T-cell (primary cell): Measurements from ENCODE around the gene BRINP2. TPM values are rescaled to one million over a fixed set of nuclear protein-coding genes. Genes with fewer than 3 reads are reported as not detected.

Experiments used
- ATAC-seq, 4 experiments: fragments of 200-7000 bp in 3 of 4; fragments of 150-1000 bp in 1 of 4; cut with Tn5 transposase; replicated peaks in 1 of 4; 1 replicate in 3 of 4; 2 replicates in 1 of 4; pipeline ENCODE4 v1.10.0; 2021; ENCODE audit warnings: moderate library complexity in 3 of 4, mild to moderate bottlenecking in 2 of 4, moderate number of reproducible peaks in 1 of 4
- CTCF ChIA-PET, 2 donors: fragments of 300-600 bp; sonication (Branson Sonifier 250); formaldehyde crosslinking; loops; one replicate each; lab custom pipeline; 2022; ENCODE audit warnings: antibody characterized with exemption in 2 of 2; lab: Charles Lee
- POLR2A ChIA-PET, 2 donors: fragments of 300-600 bp; sonication (Branson Sonifier 250); formaldehyde crosslinking; loops; one replicate each; lab custom pipeline; 2022; ENCODE audit warnings: antibody characterized with exemption in 2 of 2; lab: Charles Lee
- DNase-seq, 35 experiments: peaks; one replicate each; pipeline versions ENCODE4 v3.0.0 to v3.0.0-alpha.2; 2013 to 2023
- H3K27ac ChIP-seq: one replicate; pipeline ENCODE4 v1.5.1; 2013; ENCODE audit warnings: low read length
- H3K27me3 ChIP-seq, 2 experiments: replicated peaks in 1 of 2; 1 replicate in 1 of 2; 2 replicates in 1 of 2; pipeline versions ENCODE4 v1.6.1 to v1.7.0; 2013; ENCODE audit warnings: low read length in 1 of 2, mixed read lengths in 1 of 2; ENCODE audit not compliant: control insufficient read depth in 2 of 2, insufficient read depth in 2 of 2; ENCODE audit errors: extremely low read depth in 1 of 2
- H3K36me3 ChIP-seq, 2 donors: 1 replicate in 1 of 2; 2 replicates in 1 of 2; pipeline versions ENCODE4 v1.6.1 to v1.7.0; 2013; ENCODE audit warnings: low read length in 1 of 2; ENCODE audit not compliant: control insufficient read depth in 2 of 2, insufficient read depth in 1 of 2; ENCODE audit errors: extremely low read depth in 1 of 2
- H3K4me1 ChIP-seq, 2 experiments: 1 replicate in 1 of 2; 2 replicates in 1 of 2; pipeline versions ENCODE4 v1.6.1 to v1.7.0; 2013; ENCODE audit warnings: low read length in 2 of 2, mixed read lengths in 1 of 2; ENCODE audit not compliant: insufficient read depth in 2 of 2, control insufficient read depth in 1 of 2; ENCODE audit errors: extremely low read depth in 1 of 2
- H3K4me3 ChIP-seq, 2 donors: 1 replicate in 1 of 2; 2 replicates in 1 of 2; pipeline versions ENCODE4 v1.5.1 to v1.7.0; 2013; ENCODE audit warnings: mild to moderate bottlenecking in 2 of 2, low read length in 1 of 2, moderate library complexity in 1 of 2; ENCODE audit not compliant: control insufficient read depth in 1 of 2; ENCODE audit errors: extremely low read depth in 1 of 2
- H3K9me3 ChIP-seq: 2 replicates; pipeline ENCODE4 v1.7.0; 2013
- H3K27ac Mint-ChIP-seq, 2 donors: one replicate each; pipeline ENCODE4 v1.8.0; 2020 to 2021; ENCODE audit warnings: mild to moderate bottlenecking in 2 of 2, mixed read lengths in 2 of 2
- H3K27me3 Mint-ChIP-seq, 2 donors: one replicate each; pipeline ENCODE4 v1.8.0; 2021 to 2022; ENCODE audit warnings: mixed read lengths in 2 of 2
- H3K36me3 Mint-ChIP-seq: one replicate; pipeline ENCODE4 v1.8.0; 2021; ENCODE audit warnings: mixed read lengths
- H3K4me1 Mint-ChIP-seq, 3 donors: one replicate each; pipeline ENCODE4 v1.8.0; 2020 to 2022; ENCODE audit warnings: mixed read lengths in 3 of 3, mild to moderate bottlenecking in 1 of 3
- H3K4me3 Mint-ChIP-seq, 3 donors: one replicate each; pipeline ENCODE4 v1.8.0; 2020 to 2022; ENCODE audit warnings: mild to moderate bottlenecking in 3 of 3, mixed read lengths in 3 of 3, moderate library complexity in 3 of 3
- H3K9me3 Mint-ChIP-seq, 3 donors: one replicate each; pipeline ENCODE4 v1.8.0; 2020 to 2022; ENCODE audit warnings: mixed read lengths in 3 of 3
- WGBS: methylation state at CpG from one replicate; pipeline ENCODE4 v1.1.5; 2013; ENCODE audit warnings: missing lambda C conversion rate; ENCODE audit not compliant: insufficient coverage; 5-methylcytosine and 5-hydroxymethylcytosine counted together
- total RNA-seq, 35 experiments: library from RNA in 6 of 35; stranded (reverse) in 6 of 35; fragments of 120-200 nt in 1 of 35; gene quantifications; one replicate each; pipeline versions ENCODE4 v1.2.1 to v1.2.4 and lab custom pipeline; 2013 to 2026

BRINP2 gene
- total RNA-seq, 5 donors from 2014 or later (not counting 1 experiment from before 2014, with no cell fraction given) = 0.06 TPM; not detected in 4

GRCh38 chr1:177138347-177138746 is 32.4 kb upstream of the BRINP2 start:
- WGBS = 76% methylated on average over 2 of the region's 4 CpGs
- no peak for ATAC-seq
- no peak for DNase-seq
- H3K9me3 Mint-ChIP-seq = peaks cover 0 to 6% (median 4%) of the 10 kb centered on the region in 3 donors
- Histone ChIP-seq H3K9me3 (no peaks in the 10 kb centered on the region), H3K27ac (no peak overlapping the region), H3K4me1 (no peaks in the 10 kb centered on the region), H3K36me3 (no peaks in the 10 kb centered on the region), H3K4me3 (no peak overlapping the region), H3K27me3 (no peaks in the 10 kb centered on the region)
- H3K27ac Mint-ChIP-seq = no peak overlapping the region
- no peaks in the 10 kb centered on the region for H3K4me1 Mint-ChIP-seq
- H3K36me3 Mint-ChIP-seq = no peaks in the 10 kb centered on the region
- no peaks in the 10 kb centered on the region for H3K27me3 Mint-ChIP-seq
- ChIA-PET CTCF (no interaction called here), POLR2A (no interaction called here)
- no peak overlapping the region for H3K4me3 Mint-ChIP-seq

GRCh38 chr1:177142010-177142409 is 28.7 kb upstream of the BRINP2 start:
- POLR2A ChIA-PET = no interaction called here
- no peaks in the 10 kb centered on the region for H3K36me3 Mint-ChIP-seq
- H3K27me3 Mint-ChIP-seq = no peaks in the 10 kb centered on the region
- H3K9me3 Mint-ChIP-seq = peaks cover 0 to 5% (median 4%) of the 10 kb centered on the region in 3 donors
- H3K27me3 ChIP-seq = no peaks in the 10 kb centered on the region
- DNase-seq (no peak), ATAC-seq (no peak)
- CTCF ChIA-PET = no interaction called here
- no peaks in the 10 kb centered on the region for H3K4me1 Mint-ChIP-seq
- no peak overlapping the region for H3K4me3 Mint-ChIP-seq
- no peaks in the 10 kb centered on the region for H3K4me1 ChIP-seq
- no peak overlapping the region for H3K4me3 ChIP-seq
- no peaks in the 10 kb centered on the region for H3K9me3 ChIP-seq
- no CpG with 5 or more reads among the region's 1 CpG for WGBS
- no peak overlapping the region for H3K27ac Mint-ChIP-seq
- no peak overlapping the region for H3K27ac ChIP-seq
- H3K36me3 ChIP-seq = no peaks in the 10 kb centered on the region

- POLR2A ChIA-PET = no interaction called here
- H3K4me1 ChIP-seq = no peaks in the 10 kb centered on the region
- Mint-ChIP-seq H3K4me1 (no peaks in the 10 kb centered on the region), H3K4me3 (no peak overlapping the region), H3K9me3 (peaks cover 0 to 5% (median 4%) of the 10 kb centered on the region in 3 donors), H3K36me3 (no peaks in the 10 kb centered on the region), H3K27me3 (no peaks in the 10 kb centered on the region), H3K27ac (no peak overlapping the region)
- no peak for DNase-seq
- H3K36me3 ChIP-seq = no peaks in the 10 kb centered on the region
- no peaks in the 10 kb centered on the region for H3K27me3 ChIP-seq
- H3K9me3 ChIP-seq = no peaks in the 10 kb centered on the region
- WGBS = no CpG with 5 or more reads among the region's 4 CpGs
- no peak overlapping the region for H3K4me3 ChIP-seq
- CTCF ChIA-PET = no interaction called here
- no peak for ATAC-seq
- H3K27ac ChIP-seq = no peak overlapping the region
Measured at GRCh38 chr1:177142791-177143271, 27.9 kb upstream of the BRINP2 start.

GRCh38 chr1:177145106-177146070 is 25.4 kb upstream of the BRINP2 start:
- WGBS = no CpG with 5 or more reads among the region's 3 CpGs
- ChIA-PET CTCF (no interaction called here), POLR2A (no interaction called here)
- H3K27ac Mint-ChIP-seq = no peak overlapping the region
- DNase-seq = no peak
- Histone ChIP-seq H3K27ac (no peak overlapping the region), H3K4me1 (no peaks in the 10 kb centered on the region), H3K27me3 (no peaks in the 10 kb centered on the region), H3K36me3 (no peaks in the 10 kb centered on the region), H3K9me3 (no peaks in the 10 kb centered on the region), H3K4me3 (no peak overlapping the region)
- H3K36me3 Mint-ChIP-seq = no peaks in the 10 kb centered on the region
- H3K27me3 Mint-ChIP-seq = no peaks in the 10 kb centered on the region
- no peak for ATAC-seq
- peaks cover 2 to 10% (median 6%) of the 10 kb centered on the region in 3 donors for H3K9me3 Mint-ChIP-seq
- no peaks in the 10 kb centered on the region for H3K4me1 Mint-ChIP-seq
- H3K4me3 Mint-ChIP-seq = no peak overlapping the region

- no peak overlapping the region for H3K4me3 Mint-ChIP-seq
- H3K9me3 Mint-ChIP-seq = peaks cover 4 to 11% (median 4%) of the 10 kb centered on the region in 3 donors
- no peaks in the 10 kb centered on the region for H3K4me1 Mint-ChIP-seq
- no peak overlapping the region for H3K27ac Mint-ChIP-seq
- Histone ChIP-seq H3K4me1 (no peaks in the 10 kb centered on the region), H3K9me3 (no peaks in the 10 kb centered on the region), H3K4me3 (no peak overlapping the region), H3K36me3 (no peaks in the 10 kb centered on the region), H3K27me3 (no peaks in the 10 kb centered on the region), H3K27ac (no peak overlapping the region)
- H3K27me3 Mint-ChIP-seq = no peaks in the 10 kb centered on the region
- no peaks in the 10 kb centered on the region for H3K36me3 Mint-ChIP-seq
- CTCF ChIA-PET = no interaction called here
- WGBS = no CpG with 5 or more reads among the region's 2 CpGs
- DNase-seq (no peak), ATAC-seq (no peak)
- POLR2A ChIA-PET = no interaction called here
Measured at GRCh38 chr1:177146499-177146898, 24.3 kb upstream of the BRINP2 start.

GRCh38 chr1:177162243-177162642 is 8.5 kb upstream of the BRINP2 start:
- DNase-seq (no peak), ATAC-seq (no peak)
- H3K9me3 ChIP-seq = no peaks in the 10 kb centered on the region
- no peaks in the 10 kb centered on the region for H3K4me1 ChIP-seq
- H3K27me3 ChIP-seq = peaks cover 7 to 14% of the 10 kb centered on the region in 2 experiments
- no peaks in the 10 kb centered on the region for H3K36me3 ChIP-seq
- ChIA-PET POLR2A (no interaction called here), CTCF (no interaction called here)
- H3K36me3 Mint-ChIP-seq = no peaks in the 10 kb centered on the region
- 80% methylated on average over 1 of the region's 2 CpGs for WGBS
- no peak overlapping the region for H3K27ac ChIP-seq
- no peak overlapping the region for H3K4me3 Mint-ChIP-seq
- peaks cover 25 to 27% of the 10 kb centered on the region in 2 donors for H3K27me3 Mint-ChIP-seq
- H3K9me3 Mint-ChIP-seq = peaks cover 0 to 13% (median 13%) of the 10 kb centered on the region in 3 donors
- no peak overlapping the region for H3K4me3 ChIP-seq
- H3K27ac Mint-ChIP-seq = no peak overlapping the region
- peaks cover 3 to 6% (median 3%) of the 10 kb centered on the region in 3 donors for H3K4me1 Mint-ChIP-seq
